Measurements from ENCODE around the gene PSMA5.

GRCh38 chr1:109434484-109434883 is 8.2 kb upstream of the PSMA5 start:
- TF ChIP-seq USF2 (IDR thresholded peaks at IDR 0.05; ENCODE audit: low read depth, low read length) (no peak), CHD1 (IDR thresholded peaks at IDR 0.05; ENCODE audit: low read depth, low read length) (no peak), POLR2A (IDR thresholded peaks at IDR 0.05; ENCODE audit: low read depth, low read length) (no peak), RCOR1 (IDR thresholded peaks at IDR 0.05; ENCODE audit: insufficient replicate concordance, low read length) (no peak), BHLHE40 (IDR thresholded peaks at IDR 0.05; ENCODE audit: low read depth, low read length) (no peak), SMC3 (IDR thresholded peaks at IDR 0.05; ENCODE audit: low read depth, low read length) (no peak), RFX5 (IDR thresholded peaks at IDR 0.05; ENCODE audit: low read depth, low read length) (no peak), MAFK (IDR thresholded peaks at IDR 0.05; ENCODE audit: low read depth, low read length) (no peak), RAD21 (IDR thresholded peaks at IDR 0.05; ENCODE audit: low read length) (no peak), CEBPB (IDR thresholded peaks at IDR 0.05; ENCODE audit: low read depth, low read length) (no peak)
- TF ChIP-seq, protein P1, sequence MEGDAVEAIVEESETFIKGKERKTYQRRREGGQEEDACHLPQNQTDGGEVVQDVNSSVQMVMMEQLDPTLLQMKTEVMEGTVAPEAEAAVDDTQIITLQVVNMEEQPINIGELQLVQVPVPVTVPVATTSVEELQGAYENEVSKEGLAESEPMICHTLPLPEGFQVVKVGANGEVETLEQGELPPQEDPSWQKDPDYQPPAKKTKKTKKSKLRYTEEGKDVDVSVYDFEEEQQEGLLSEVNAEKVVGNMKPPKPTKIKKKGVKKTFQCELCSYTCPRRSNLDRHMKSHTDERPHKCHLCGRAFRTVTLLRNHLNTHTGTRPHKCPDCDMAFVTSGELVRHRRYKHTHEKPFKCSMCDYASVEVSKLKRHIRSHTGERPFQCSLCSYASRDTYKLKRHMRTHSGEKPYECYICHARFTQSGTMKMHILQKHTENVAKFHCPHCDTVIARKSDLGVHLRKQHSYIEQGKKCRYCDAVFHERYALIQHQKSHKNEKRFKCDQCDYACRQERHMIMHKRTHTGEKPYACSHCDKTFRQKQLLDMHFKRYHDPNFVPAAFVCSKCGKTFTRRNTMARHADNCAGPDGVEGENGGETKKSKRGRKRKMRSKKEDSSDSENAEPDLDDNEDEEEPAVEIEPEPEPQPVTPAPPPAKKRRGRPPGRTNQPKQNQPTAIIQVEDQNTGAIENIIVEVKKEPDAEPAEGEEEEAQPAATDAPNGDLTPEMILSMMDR (conservative IDR thresholded peaks at IDR 0.05; ENCODE audit: low read depth, low read length) = no peak
